Measurements from ENCODE around the gene GPR6. TPM values are rescaled to one million over a fixed set of nuclear protein-coding genes. Genes with fewer than 3 reads are reported as not detected.

Gene GPR6
- total and polyA plus RNA-seq, 8 donors = 0.09 to 0.21 (median 0.12) TPM; not detected in 5

DNA sequence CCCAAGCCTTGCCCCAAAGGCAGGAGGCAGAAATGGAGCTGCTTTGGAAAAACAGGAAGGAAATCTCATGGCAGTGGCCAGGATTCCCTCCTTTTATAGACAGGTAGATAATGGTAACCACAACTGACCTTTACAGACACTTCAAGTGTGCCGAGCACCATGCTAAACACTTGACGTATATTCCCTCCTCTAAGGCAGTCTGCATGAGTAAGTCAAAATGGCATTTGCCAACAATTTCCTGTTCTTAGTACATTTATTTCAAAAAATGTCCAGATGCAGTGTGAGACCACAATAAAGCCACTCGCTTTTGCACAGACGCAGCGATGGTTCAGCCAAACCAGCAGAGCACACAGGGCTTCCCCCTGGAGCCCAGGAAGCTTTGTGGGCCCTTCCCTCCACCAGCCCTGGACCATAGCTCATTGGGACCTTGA, 16.5 kb upstream of the GPR6 start:
- 84 to 94% methylated on average over 5 of the region's 5 CpGs for WGBS, 2 donors
- FAIRE-seq = no peak
- H3K4me3 ChIP-seq = no peak overlapping the region

DNA sequence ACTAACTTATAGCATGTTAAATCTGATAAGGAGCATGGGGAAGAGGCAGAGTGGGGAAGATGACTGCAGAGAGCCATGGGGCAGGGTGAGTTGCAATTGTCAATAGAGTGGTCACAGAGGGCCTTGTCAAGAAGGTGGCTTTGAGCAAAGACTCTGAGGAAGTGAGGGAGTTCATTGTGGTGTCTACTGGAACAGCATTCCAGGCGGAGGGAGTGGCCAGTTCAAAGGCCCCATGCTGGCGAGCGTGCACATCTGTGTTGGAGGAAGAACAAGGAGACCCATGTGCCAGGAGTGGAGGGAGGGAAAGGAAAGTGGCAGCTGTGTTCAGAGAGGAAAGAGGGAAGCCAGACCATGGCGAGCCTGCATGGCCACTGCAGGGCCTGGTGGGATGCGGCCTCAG, 15.8 kb upstream of the GPR6 start:
- intact Hi-C loops (cut with DNase I) = no loop called here
- DNase-seq (no peak), ATAC-seq (no peak), FAIRE-seq (no peak)
- Histone ChIP-seq H3K9me3 (no peaks in the 10 kb centered on the region), H3K36me3 (no peaks in the 10 kb centered on the region), H3K4me1 (no peaks in the 10 kb centered on the region), H3K27me3 (no peaks in the 10 kb centered on the region), H3K4me3 (no peak overlapping the region), H3K27ac (no peak overlapping the region)
- TF ChIP-seq, protein P1, sequence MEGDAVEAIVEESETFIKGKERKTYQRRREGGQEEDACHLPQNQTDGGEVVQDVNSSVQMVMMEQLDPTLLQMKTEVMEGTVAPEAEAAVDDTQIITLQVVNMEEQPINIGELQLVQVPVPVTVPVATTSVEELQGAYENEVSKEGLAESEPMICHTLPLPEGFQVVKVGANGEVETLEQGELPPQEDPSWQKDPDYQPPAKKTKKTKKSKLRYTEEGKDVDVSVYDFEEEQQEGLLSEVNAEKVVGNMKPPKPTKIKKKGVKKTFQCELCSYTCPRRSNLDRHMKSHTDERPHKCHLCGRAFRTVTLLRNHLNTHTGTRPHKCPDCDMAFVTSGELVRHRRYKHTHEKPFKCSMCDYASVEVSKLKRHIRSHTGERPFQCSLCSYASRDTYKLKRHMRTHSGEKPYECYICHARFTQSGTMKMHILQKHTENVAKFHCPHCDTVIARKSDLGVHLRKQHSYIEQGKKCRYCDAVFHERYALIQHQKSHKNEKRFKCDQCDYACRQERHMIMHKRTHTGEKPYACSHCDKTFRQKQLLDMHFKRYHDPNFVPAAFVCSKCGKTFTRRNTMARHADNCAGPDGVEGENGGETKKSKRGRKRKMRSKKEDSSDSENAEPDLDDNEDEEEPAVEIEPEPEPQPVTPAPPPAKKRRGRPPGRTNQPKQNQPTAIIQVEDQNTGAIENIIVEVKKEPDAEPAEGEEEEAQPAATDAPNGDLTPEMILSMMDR (IDR thresholded peaks at IDR 0.05) = no peak
- WGBS, 2 donors = 87 to 91% methylated on average over 5 of the region's 5 CpGs

More for the DNA sequence above, 16.5 kb upstream of the GPR6 start:
- intact Hi-C loops (cut with DNase I) = no loop called here
- no peaks in the 10 kb centered on the region for H3K36me3 ChIP-seq
- no peaks in the 10 kb centered on the region for H3K4me1 ChIP-seq
- H3K27ac ChIP-seq = no peak overlapping the region
- TF ChIP-seq, protein P1 (IDR thresholded peaks at IDR 0.05) = no peak
- no peaks in the 10 kb centered on the region for H3K9me3 ChIP-seq
- no peaks in the 10 kb centered on the region for H3K27me3 ChIP-seq
- no peak for ATAC-seq
- DNase-seq = no peak

DNA sequence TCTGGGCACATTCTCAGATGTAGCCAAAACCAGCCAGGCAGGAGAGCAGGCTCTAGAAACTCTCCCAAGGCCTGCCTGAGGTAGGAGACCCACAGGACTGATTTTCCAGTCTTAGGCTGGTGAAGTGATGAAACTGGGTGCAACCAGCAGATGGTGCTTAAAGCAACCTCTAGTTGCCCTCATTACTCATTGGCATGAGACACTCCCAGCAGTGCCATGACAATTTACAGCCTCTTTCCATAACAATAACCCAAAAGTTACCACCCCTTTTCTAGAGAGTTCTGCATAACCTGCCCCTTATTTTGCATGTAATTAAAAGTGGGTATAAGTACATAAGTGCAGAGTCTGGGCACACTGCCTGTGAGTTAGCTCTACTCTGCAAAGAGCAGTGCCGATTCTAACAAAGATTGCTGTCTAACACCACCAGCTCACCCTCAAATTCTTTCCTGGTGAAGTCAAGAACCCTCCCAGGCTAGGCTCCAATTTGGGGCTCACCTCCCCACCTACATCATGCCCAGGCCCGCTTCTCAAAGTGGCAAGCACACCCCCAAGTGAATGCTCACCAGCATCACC, 14.4 kb upstream of the GPR6 start:
- intact Hi-C loops (cut with DNase I) = no loop called here
- Histone ChIP-seq H3K36me3 (no peaks in the 10 kb centered on the region), H3K4me3 (no peak overlapping the region), H3K4me1 (no peaks in the 10 kb centered on the region), H3K9me3 (no peaks in the 10 kb centered on the region), H3K27me3 (no peaks in the 10 kb centered on the region), H3K27ac (no peak overlapping the region)
- ATAC-seq (no peak), FAIRE-seq (no peak), DNase-seq (no peak)
- WGBS, 2 donors = 83 to 85% methylated on average over 2 of the region's 2 CpGs
- TF ChIP-seq, protein P1 (IDR thresholded peaks at IDR 0.05) = no peak

DNA sequence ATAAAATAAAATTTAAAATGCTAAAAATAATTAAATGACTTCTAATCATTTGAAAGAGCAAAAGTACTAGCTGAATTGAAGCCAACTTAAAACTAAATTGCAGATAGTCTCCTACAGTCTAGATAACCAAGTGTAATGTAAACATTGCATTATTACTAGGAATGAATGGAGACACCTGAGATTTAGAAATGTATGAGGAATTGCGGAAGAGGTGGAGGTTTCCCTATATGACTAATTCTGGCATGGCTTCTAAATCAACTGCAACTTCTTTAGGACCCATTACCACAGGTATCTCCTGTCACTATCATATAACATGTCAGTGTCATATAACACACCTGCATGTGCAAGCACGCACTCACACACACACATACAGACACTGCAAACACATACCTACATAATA, 13.2 kb upstream of the GPR6 start:
- intact Hi-C loops (cut with DNase I) = no loop called here
- ATAC-seq (no peak), FAIRE-seq (no peak)

DNA sequence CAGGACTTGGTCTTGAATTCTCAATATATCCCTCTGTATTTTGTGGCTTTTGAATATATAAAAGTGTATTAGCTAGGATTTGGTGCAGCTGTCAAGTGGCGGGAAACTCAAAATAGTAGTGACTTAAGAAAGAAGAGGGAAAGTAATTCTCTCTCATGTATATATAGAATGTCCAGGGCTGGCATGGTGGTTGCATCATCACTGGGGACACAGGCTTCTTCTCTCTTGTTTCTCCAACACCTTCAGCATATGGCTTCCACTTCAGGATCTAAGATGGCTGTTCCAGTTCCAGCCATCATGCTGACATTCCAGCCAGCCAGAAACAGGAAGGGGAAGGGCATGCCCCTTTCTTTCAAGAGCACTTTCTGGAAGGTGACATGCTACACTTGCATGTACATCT, 11.8 kb upstream of the GPR6 start:
- no peak for DNase-seq
- H3K36me3 ChIP-seq = no peaks in the 10 kb centered on the region
- WGBS, 2 donors = 95 to 100% methylated on average over 1 of the region's 1 CpG
- no peak overlapping the region for H3K4me3 ChIP-seq
- no peak for FAIRE-seq
- TF ChIP-seq, protein P1 (IDR thresholded peaks at IDR 0.05) = no peak
- no peak overlapping the region for H3K27ac ChIP-seq
- no peaks in the 10 kb centered on the region for H3K9me3 ChIP-seq
- no peaks in the 10 kb centered on the region for H3K27me3 ChIP-seq
- no peak for ATAC-seq
- intact Hi-C loops (cut with DNase I) = no loop called here
- H3K4me1 ChIP-seq = no peaks in the 10 kb centered on the region

More for the DNA sequence above, 13.2 kb upstream of the GPR6 start:
- no peak overlapping the region for H3K27ac ChIP-seq
- H3K27me3 ChIP-seq = no peaks in the 10 kb centered on the region
- TF ChIP-seq, protein P1 (IDR thresholded peaks at IDR 0.05) = no peak
- no peak for DNase-seq
- H3K4me3 ChIP-seq = no peak overlapping the region
- H3K9me3 ChIP-seq = no peaks in the 10 kb centered on the region
- H3K36me3 ChIP-seq = no peaks in the 10 kb centered on the region
- H3K4me1 ChIP-seq = no peaks in the 10 kb centered on the region
- 85 to 88% methylated on average over 2 of the region's 2 CpGs for WGBS, 2 donors

Data from pancreas (tissue), 10 donors.